ENCODE results near the gene HOXB5.
A peak's percentile ranks its signal among the peaks of the same experiment; 100 is the strongest.

HOXB5 gene

DNA sequence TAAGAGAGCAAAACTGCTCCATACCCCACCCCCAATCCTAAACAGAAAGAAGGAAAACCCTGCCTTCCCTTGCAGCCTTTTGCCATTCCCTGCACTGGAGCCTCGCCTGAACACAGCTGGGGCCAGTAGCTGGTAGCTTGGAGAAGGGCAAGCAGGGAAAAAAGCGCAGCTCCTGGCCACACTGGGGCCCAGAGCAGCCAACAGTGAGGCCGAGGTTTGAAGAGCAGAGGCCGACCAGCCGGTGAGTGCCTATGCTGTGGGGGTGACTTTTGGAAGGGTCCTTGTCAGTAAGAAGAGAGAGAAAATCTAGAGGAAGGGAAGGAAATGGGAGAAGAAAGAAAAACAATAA is 35.8 kb upstream of the HOXB5 start:
- no peak for DNase-seq (ENCODE audit: low read depth in 2 of 2)

DNA sequence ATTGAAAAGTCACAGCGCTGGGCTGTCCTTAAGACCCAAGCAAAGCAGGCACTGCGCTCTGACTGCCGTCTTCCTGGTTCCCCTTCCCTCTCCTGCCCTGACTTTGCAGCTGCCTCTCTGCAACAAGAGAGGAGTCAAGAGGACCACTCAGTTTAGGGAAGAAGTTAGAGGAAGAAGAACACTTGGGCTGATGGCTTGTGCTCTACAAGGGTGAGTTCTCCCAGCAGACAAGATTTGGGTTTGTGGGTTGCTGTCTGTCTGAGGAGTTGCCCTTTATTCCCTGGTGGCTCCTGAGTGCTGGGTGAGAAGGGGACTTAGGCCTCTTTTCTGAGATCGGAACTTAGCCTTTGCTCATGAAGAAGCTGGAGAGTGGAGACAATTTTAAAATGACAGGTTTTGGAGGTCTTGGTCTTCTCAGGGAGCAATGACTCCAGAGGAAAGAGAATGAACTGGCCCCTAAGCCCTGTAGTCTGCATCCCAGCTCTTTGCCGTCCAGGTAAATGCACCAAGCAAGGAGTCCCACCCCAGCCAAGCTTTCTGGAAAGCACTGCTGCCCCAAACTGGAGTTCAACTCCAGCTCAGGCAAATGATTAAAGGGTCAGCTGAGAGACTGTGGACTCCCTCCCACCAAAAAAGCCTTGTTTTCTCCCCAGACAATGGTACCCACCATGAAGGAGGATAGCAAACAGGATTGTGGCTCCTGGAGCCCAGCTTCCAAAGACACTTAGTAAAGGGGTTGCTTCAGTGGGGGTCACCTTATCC is 35.3 kb upstream of the HOXB5 start:
- no peak for DNase-seq (ENCODE audit: low read depth in 2 of 2)

DNA sequence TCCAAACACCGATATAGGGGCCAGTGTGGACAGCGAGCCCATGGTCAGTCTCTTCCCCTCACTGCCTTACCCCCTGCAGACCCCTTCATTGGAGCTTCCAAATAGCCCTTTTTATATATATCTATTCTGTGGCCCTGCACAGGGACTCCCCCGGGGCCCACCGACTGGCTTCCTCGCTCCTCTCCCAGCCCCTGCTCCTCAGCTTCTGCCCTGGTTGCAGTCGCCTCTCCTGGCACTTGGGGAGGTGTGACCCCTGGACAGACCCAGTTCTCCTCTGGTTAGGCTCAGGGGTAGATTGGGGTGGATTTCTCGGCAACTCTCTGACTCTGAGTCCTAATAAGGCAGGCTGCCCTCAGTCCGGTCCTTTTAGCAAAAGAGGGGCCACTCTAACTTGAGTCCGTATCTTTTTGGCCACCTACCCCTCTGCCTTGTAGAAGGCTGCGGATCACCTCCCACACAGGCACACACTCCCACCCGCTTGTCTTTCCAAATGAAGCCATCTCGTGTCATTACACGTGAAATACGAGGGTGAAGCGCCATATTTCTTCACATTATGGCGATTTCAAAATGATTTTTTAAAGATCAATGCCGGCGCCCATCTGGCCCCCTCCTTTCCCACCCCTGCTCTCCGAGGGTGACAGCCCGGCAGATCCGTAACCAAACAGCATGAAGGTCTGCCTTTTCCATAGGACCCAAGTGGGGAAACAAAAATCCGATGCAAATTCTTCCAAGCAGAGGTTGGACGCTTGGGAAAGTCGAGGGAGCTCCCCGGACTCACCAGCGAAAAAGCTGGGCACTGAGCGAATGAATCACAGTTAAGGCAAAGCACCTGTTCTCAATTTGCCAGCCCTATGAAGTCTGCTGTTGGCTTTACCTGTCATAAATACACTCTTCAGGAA is 34.3 kb upstream of the HOXB5 start:
- DNase-seq (ENCODE audit: low read depth in 2 of 2): no peak

DNA sequence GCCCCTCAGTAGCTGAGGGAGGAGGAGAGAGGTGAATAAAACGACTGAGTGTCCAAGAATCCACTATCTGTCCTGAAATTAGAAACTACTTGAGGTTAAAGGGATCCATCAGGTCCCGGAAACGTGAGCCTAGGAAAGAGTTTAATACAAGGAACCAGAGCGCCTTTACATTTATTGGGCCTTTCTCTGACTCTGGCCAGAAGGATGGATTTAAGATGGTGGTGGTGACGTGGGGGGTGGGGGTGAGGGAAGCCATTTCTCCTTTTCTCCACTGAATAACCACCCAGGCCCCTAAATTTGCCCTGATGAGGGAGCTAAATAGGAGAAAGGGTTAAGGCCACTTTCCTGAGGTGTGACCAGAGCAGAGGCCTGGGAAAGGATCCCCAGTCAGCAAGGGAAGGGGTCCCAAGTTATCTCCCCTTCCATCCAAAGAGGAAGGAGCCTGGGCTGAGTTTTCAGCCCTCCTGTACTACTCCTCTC is 33.6 kb upstream of the HOXB5 start:
- DNase-seq (ENCODE audit: low read depth in 2 of 2): no peak

DNA sequence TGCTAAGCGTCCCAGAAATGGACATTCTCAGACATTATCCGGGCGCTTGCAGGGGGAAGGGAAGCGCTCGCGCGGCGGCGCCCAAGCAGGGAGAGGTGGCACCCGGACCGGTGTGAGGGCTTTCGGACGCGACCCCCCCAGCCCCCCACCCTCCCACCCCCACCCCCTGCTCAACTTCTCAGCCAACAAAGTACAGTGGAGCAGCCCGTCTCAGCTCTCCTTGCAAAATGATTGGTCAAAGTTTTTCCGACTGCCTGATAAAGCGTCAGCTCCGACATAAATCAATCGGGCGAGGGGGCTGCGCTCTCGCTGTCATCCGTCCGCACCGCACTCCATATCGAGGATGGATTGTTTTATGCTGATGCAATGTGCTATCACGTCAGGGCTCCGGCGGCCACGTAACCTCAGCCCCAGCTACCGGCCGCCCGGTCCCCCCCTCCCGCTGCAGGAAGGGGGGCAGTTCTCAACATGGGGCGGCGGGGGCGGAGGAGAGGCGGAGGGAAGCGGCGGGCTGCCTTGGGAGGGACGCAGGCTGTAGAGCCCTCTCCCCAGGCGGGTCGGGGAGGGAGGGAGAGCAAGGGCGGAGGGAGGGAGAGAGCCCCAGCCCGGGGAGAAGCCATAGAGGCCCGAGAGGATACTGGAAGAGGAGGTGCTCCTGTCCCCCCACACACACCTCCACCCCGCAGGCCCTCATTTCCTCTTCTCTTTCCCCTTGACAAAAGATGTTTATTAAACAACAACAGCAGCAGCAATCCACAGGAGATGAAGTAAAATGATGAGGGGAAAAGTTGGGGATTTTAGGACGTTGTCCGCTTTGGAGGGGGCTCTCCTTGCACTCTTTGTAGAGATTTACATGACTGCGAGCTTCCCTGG is 32.9 kb upstream of the HOXB5 start, which contains the start of gene HOXB9:
TSS of gene HOXB9 (minus strand) at position 114 of the 873 bp plus-strand sequence. CDS start at position 25, 89 bp downstream.
- DNase-seq (ENCODE audit: low read depth in 2 of 2): no peak

DNA sequence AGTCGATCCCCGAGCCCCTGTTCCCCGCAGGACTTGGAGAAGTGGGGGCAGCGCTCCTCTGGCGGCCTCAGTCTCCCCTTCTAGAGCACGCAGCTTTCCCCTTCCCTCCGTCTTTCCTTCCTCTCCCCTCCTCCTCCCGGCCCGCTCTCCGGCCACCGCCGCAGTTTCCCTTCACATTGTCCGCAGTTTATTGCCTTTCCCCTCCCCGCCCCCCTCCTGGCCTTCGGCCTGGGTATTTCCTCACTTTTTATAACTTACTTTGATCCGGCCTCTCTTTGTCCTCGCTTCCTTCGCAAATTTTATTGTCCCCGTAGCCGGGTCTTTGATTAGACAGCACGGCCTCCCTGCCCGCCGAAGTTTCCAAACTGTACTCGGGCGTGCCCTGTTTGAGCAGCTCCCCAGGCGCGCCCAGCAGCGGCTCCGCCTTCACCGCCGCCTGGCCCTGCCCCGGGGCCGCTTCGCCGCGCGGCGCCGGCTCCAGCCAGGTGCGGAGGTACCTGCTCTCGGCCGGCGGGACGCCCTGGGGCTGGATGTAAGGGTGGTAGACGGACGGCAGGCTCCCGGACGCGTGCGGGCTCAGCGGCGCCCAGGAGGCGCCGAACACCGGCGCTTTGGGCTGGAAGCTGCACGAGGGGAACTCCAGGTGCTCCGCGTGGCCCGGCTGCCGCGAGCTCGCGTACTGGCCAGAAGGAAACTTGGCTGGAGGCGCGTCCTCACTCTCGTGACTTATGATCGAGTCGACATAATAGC is 32.1 kb upstream of the HOXB5 start:
- no peak for DNase-seq (ENCODE audit: low read depth in 2 of 2)

DNA sequence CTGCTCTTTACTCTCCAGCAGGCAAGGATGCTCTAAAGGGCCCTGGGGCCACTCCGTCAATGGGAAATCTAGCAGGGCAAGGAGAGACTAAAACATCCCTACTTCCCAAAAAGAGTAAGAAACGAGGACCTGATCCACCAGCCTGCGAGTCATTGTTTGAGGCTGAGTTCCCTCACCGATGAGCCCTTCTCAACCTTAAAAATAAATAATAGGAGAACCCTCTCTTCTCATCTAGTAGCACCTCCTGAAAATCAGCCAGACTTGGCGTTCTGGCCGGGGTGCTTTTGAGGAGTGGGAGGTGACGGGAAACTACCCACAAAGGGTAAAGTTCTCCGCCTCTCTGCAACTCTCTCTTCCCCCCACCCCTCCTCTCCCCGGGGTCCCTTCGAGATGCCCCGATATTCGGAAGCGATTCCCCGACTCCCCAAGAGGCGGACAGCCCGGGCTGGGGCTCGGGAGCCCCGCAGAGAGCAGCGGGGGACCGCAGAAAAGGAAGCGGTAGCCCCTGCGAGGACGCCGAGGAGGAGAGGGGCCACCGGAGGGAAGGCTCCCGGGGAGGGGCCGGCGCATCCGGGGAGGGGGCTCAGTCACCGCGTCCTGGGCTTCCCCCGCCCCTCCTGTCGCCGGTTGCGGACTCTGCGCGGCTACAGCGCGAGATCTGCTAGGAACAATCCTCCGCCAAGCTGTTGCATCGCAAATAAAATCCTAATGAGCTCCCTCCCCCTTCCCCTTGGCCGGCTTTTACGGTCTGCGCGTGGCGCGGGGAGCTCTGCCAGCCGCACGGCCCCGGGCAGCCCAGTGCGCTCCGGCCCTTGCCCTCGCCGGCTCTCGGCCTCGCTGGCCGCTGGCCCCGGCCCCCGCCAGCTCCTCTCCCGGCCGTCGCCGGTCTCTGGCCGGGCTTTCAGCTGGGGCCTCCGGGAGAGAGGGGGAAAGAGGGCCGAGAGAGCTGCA is 31.2 kb upstream of the HOXB5 start:
- DNase-seq (ENCODE audit: low read depth in 2 of 2): no peak

DNA sequence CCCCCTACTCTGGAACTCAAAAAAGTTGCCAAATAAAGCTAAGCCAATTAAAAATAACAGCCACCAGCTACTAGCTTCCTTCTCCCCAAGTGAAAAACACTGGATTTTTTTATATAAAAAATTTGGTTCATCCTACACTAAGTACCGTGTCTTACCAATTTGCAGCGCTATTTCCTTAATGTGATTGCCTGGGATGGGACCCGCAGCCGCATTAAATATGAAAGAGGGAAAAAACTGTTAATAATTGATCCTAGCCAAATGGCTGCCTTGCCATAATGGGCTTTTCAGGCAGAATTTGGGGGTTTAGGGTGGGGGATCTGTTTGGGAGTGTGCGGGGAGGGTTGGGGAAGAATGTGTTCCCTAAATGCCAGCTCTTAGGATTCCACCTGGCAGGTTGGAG is 30.5 kb upstream of the HOXB5 start:
- DNase-seq (ENCODE audit: low read depth in 2 of 2): no peak

DNA sequence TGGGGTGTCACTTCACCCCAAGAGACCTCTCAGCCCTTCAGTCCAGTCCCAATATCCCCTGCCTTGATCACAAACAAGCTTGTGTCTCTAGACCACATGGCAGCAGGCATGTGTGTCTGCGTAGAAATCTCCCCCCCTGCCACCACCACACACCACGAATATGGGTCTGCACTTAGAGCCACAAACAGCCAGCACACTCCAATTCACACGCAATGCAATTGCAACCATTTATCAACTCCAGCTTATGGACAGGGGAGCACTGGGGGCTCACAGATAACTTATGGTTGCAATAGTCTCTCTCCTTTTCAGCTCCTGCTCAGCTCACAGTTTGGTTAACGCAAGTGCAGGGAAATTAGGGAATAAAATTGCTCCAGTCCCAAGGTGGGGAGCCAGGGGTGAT is 30.0 kb upstream of the HOXB5 start:
- DNase-seq (ENCODE audit: low read depth in 2 of 2): no peak

DNA sequence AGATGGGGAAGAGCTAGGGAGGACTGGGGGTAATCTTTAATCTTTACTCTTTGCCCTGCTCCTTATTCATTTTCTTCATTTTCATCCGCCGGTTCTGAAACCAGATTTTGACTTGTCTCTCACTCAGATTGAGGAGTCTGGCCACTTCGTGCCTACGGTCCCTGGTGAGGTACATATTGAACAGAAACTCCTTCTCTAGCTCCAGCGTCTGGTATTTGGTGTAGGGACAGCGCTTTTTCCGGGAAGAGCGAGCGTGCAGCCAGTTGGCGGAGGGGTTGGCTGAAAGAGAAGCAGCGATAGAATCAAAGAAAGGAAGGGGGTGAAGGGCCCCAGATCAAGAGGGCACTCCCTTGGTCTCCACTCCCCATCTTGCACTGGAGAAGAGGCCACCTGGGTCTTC is 29.3 kb upstream of the HOXB5 start:
- DNase-seq (ENCODE audit: low read depth in 2 of 2): no peak

DNA sequence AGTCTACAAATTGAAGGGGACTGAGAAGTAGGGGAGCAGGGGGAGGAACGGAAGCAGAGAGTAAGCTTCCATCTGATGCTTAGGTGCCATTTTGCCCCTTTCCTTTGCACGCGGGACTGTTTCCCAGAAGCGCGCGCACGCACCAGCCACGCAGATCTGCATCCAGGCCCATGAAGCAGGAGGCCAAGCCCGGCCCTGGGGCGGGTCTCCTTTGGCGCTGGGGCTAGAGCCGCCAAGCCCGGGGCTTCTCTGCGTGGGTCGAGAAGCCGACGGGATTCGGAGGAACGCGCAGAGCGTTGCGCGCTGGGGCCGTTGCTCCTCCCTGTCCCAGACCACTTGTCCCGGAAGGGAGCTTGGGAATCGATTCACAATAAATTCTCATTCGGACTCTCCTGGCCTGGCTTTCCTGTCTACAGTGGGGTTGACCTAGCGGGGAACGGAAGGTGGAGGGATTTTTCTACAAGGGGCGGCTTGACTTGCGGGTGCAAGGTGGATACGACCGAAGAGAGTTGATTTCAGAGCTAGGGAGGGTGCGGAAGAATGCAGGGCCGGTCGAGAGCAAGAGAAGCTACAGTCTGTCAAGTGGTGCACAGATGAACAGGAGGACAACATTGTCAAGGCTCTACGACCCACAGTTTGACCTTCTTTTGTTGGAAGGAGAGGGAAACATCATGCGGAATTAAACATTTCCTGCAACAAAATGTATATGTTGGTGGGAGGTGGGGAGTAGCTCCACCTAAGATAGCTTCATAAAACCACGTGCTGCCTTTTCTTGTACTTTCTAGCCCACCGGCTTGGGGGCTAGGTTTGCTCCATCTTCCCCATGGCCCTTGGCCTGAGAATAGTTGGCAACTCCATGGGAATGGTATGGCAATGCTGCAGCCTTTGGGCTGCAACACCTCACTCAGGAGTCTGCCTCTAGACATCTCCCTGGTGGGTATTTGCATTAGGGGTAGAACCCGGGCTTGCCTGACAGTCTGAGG is 28.1 kb upstream of the HOXB5 start:
- no peak for DNase-seq (ENCODE audit: low read depth in 2 of 2)

DNA sequence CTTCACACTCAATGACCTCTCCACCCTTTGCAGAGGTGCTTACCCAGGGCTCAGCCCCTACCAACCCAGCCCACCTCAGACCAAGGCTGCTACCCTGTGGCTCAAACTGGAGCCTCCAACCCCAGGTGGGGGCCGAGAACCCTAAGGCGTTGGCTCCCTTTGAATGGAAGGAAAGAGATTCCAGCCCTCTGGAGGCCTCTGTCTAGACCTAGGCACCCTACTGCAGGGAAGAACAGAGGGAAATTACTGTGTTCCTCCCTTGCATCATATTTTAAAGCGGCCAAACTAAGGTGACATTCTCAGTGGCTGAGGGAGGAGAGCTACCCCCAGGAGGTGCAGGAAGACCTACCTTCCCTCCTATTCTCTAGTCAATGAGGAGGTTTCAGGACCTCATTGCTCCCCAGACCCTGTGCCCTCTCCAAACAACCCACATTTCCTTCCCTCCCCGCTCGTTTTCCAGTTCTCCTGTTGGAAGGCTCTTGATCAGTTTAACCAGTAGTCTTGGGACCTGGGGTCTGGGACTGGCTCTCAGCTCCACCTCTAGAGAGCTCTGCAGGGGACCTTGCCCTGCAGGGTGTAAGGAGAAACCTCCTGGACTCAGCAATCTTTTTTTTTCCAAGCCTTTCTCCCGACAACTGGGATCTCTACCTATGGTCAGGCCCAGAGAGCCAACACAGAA is 27.0 kb upstream of the HOXB5 start:
- DNase-seq (ENCODE audit: low read depth in 2 of 2): no peak

DNA sequence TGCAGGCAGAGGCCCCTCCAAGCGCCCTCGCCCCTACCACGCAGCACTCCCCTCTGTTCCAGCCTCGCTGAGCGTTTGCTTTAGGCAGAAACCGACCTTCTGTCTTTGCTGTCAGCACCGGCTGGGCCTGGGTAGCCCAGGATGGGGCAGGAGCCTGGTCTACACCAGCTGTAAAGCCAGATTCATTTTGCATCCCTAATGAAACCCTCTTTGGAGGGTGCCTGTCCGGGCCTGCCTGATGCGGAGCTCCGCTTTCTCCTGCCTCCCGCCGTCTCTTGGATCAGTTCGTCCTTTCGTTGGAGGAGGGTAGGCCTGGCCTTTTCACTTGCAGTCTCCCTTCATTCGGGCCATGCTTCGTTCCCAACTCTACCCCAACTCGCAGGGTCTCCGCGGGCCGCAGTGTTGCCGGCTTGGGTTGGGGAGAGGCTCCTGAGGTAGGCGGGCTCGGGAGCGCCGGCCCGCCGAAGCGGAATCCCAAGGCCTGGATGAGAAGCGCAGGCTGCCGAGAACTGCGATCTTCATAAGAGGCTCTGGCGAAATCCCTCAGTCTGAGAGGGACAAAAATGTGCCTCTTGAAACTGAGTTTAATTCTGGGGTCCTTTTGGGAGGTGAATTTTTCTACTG is 26.4 kb upstream of the HOXB5 start:
- DNase-seq (ENCODE audit: low read depth in 2 of 2): no peak

DNA sequence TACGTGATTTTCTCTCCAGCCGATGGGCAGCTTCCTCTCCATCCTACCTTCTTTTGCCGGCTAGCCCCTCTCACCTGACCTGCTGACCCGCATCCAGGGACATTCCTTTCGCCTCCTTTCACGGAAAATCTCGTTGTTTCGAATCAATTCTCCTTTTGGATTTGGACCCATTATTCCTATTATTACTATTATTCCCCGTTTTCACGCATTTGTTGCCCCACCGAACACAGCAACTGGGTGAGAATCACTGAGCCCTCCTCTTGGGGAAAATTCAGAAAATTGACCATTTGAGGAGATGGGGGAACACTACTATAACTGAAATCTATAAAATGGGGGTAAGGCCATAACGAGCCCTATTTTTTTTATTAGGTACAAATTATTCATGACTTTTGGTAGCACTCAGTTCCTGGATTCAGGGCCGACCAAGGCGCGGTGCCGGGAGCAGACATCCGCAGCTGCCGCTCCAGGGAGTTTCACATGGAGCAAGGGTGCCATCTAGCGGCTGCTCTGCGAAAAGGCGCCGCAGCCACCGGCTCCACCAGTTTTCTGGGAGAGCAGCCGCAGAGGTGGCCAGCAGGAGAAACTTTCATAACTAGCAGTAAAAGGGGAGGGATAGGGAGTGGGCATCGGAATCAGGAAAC is 24.8 kb upstream of the HOXB5 start:
- DNase-seq (ENCODE audit: low read depth in 2 of 2): peak; percentile 76 to 80

DNA sequence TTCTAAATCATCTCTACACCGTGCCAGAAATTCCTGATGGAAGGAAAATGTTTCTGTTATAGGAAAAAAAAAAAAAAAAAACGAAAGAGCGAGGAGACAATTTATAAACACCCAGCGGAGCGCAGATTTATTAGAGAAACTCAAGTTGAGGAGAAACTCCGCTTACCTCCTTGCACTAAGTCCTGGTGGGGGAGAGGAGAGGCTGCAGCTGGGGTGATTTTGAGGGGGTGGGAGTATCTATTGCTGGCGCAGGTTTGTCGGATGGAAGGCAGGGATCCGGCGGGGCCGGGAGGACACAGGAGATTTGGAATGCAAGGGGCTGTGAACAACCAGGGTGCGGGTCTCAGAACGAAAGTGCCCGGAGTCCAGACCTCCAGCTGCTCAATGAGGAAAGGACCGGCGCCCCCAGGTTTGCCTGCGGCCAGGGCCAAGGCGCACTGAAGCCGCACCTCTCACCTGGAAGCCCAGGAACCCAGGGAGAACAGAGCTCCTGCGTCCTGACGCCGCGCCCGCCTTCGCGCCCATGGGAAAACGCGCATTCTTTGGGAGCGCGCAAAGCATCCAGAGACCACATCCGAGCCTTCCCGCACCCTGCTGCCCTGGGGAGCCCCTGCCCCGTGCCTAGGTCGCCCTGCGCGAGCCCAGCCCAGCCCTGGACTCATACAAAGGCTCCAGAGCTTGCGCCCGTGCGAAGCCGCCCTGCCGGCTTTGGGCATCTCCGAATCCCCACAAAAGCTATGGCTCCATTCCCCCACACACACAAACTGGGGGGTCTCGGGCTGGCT is 24.1 kb upstream of the HOXB5 start:
- DNase-seq (ENCODE audit: low read depth in 2 of 2): no peak

DNA sequence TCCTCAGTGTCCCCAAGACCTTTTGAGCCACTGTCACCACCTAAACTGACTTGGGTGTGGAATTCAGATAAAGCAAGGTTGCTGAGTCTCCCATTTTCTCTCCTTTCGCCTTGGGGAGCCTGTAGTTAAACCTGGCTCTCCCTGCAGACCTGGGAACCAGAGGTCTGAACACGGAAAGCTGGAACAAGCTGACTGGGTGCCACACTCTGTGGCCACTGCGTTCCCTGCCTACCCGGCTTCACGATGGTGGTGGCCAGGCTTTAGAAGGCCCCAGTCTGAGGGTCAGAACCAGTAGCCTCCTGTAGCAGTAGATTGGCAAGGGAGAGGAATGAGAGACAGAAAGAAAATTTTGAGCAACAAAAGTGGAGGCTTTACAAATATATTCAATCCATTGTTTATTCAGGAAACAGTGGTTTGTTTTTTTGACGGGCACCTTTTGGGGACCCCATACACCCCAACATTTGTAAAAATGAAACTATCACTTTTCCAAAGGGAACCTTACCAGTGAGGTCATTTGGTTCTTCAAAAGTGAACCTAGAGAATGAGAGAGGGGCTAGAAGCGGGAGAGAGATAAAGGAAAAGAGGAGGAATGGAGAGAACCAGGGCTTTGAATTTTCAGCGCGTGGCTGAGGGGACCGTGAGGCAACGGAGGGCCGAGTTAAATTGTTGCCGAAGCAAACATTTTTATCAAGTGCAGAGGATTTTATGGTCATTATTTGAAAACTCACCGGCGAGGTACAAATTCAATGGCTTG is 23.3 kb upstream of the HOXB5 start:
- no peak for DNase-seq (ENCODE audit: low read depth in 2 of 2)
